Aorta (tissue), 5 donors: ENCODE results near the gene NEU4. TPM values are rescaled to one million over a fixed set of nuclear protein-coding genes. Genes with fewer than 3 reads are reported as not detected.

Experiments
- ATAC-seq: fragments of 200-7000 bp; cut with Tn5 transposase; one replicate; pipeline ENCODE4 v1.9.1; 2022; ENCODE audit warnings: moderate library complexity; ENCODE audit not compliant: low FRiP score
- DNase-seq, 2 donors: peaks; one replicate each; pipeline ENCODE4 v3.0.0-alpha.2; 2020
- H3K27ac ChIP-seq, 2 donors: one replicate each; pipeline ENCODE4 v1.5.1; 2013; ENCODE audit warnings: low read length in 2 of 2, mild to moderate bottlenecking in 2 of 2, moderate library complexity in 2 of 2, control low read depth in 1 of 2, inconsistent platforms in 1 of 2, low read depth in 1 of 2
- H3K27me3 ChIP-seq, 2 donors: one replicate each; pipeline ENCODE4 v1.6.1; 2013; ENCODE audit warnings: control low read depth in 1 of 2, low read length in 1 of 2, mild to moderate bottlenecking in 1 of 2, moderate library complexity in 1 of 2; ENCODE audit not compliant: insufficient read depth in 2 of 2, control insufficient read depth in 1 of 2
- H3K36me3 ChIP-seq, 2 donors: one replicate each; pipeline ENCODE4 v1.6.1; 2013; ENCODE audit warnings: control low read depth in 1 of 2, low read length in 1 of 2, mild to moderate bottlenecking in 1 of 2; ENCODE audit not compliant: insufficient read depth in 2 of 2, control insufficient read depth in 1 of 2
- H3K4me1 ChIP-seq, 2 donors: one replicate each; pipeline ENCODE4 v1.6.1; 2013; ENCODE audit warnings: low read length in 2 of 2, control low read depth in 1 of 2, mild to moderate bottlenecking in 1 of 2, moderate library complexity in 1 of 2; ENCODE audit not compliant: insufficient read depth in 2 of 2, control insufficient read depth in 1 of 2
- H3K4me3 ChIP-seq, 2 donors: one replicate each; pipeline ENCODE4 v1.5.1; 2013; ENCODE audit warnings: low read length in 2 of 2, control low read depth in 1 of 2, mild to moderate bottlenecking in 1 of 2
- H3K9me3 ChIP-seq: one replicate; pipeline ENCODE4 v1.6.1; 2013; ENCODE audit warnings: mild to moderate bottlenecking, low read length; ENCODE audit not compliant: control insufficient read depth
- WGBS, 2 donors: extraction: QIAGEN DNeasy Blood & Tissue Kit; methylation state at CpG; one replicate each; pipeline ENCODE4 v1.1.7; 2013; 5-methylcytosine and 5-hydroxymethylcytosine counted together
- intact Hi-C, 2 donors: fragments of 100-400 bp; cut with DNase I; formaldehyde crosslinking; loops; one replicate each; pipeline versions ENCODE4 v1.14.2 to v1.15.0; 2022
- polyA plus RNA-seq, 2 donors: library from polyadenylated mRNA; stranded (reverse); fragments of 200-250 nt; gene quantifications; one replicate each; pipeline ENCODE4 v1.2.3, GENCODE V29; 2013
- total RNA-seq, 2 donors: library from RNA; stranded (reverse); fragmentation: NEBNext Ultra II Directional; extraction: Animal tissue kit (Norgen Biotek cat#: 25700); gene quantifications; one replicate each; pipeline ENCODE4 v1.2.1, GENCODE V29; 2021
- donor health status: healthy with polysubstance abuse.
- donor health status: Bipolar disorder and iron deficiency.
- donor health status: DM: no; HTN: no; CAD: no.
- donor health status: DM: no; HTN: no; CAD: no.
- donor health status: DM: yes; HTN: yes; CAD: no.

Gene NEU4
- total and polyA plus RNA-seq, 4 donors, result 0.26 to 6.4 TPM; not detected in 2

DNA sequence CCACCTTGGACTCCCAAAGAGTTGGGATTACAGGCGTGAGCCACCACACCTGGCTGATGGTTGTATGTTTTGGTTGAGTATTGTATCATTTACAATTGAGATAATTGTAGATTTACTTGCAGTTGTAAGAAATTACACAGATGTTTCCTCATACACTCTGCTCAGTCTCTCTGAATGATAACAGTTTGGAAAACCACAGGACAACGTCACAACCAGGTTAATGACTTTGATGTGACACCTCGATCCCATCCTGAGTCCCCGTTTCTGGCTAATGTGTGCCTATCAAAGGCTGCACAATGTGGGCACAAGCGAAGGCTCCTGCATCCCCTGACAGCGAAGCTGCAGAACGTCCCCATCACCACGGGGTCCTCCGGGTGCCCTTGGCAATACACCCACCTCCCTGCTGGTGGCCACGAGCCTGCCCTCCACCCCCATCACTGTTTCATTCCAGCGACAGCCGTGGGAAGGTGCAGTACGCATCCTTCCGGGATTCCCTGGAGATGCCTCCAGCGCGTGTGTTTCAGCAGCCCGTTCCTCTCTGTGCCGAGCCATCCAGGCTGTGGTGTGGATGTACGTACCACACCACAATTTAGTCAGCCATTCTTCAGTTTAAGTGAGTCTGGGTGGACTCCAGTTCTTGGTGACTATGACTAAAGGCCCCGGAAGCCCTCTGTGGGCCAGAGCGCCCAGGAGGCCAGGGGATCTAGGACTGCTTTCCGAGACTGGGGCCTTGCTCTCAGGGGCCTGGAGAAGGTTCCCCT is 54.0 kb downstream of the NEU4 start:
- H3K27ac ChIP-seq, result no peak overlapping the region
- no peak for DNase-seq

GRCh38 chr2:241863536-241863954 is 54.6 kb downstream of the NEU4 start:
- Histone ChIP-seq H3K9me3 (no peaks in the 10 kb centered on the region), H3K4me1 (no peaks in the 10 kb centered on the region), H3K27ac (no peak overlapping the region), H3K27me3 (peaks cover 0 to 5% of the 10 kb centered on the region in 2 donors), H3K36me3 (no peaks in the 10 kb centered on the region), H3K4me3 (no peak overlapping the region)
- DNase-seq (no peak), ATAC-seq (no peak)
- 32 to 33% methylated on average over 28 to 29 of the region's 29 CpGs for WGBS, 2 donors
- intact Hi-C loops, result no loop called here

More for the DNA sequence above, 54.0 kb downstream of the NEU4 start:
- no peaks in the 10 kb centered on the region for H3K9me3 ChIP-seq
- no peaks in the 10 kb centered on the region for H3K36me3 ChIP-seq
- intact Hi-C loops, result no loop called here
- 78 to 80% methylated on average over 22 of the region's 22 CpGs for WGBS, 2 donors
- no peak for ATAC-seq
- H3K4me1 ChIP-seq, result no peaks in the 10 kb centered on the region
- H3K27me3 ChIP-seq, result peaks cover 0 to 5% of the 10 kb centered on the region in 2 donors
- no peak overlapping the region for H3K4me3 ChIP-seq

DNA sequence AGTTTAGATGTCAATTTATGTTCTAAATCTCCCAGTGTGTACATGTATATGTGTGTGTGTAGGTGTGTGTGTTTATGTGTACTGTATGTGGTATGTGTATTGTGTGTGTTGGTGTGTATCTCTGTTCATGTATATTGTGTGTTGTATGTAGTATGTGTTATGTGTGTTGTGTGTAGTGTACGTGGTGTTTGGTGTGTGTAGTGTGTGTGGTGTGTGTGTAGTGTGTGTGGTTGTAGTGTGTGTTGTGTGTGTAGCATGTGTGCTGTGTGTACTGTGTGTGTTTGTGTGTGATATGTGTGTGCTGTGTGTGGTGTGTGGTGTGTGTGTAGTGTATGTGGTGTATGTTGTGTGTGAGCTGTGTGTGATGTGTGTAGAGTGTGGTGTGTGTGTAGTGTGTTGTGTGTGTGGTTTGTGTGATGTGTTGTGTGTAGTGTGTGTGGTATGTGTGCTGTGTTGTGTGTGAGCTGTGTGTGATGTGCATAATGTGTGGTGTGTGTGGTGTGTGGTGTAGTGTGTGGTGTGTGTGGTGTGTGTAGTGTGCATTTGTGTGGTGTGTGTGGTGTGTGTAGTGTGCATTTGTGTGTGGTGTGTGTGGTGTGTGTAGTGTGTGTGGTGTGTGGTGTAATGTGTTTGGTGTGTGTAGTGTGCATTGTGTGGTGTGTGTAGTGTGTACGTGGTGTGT is 55.3 kb downstream of the NEU4 start:
- peaks cover 0 to 5% of the 10 kb centered on the region in 2 donors for H3K27me3 ChIP-seq
- no peak for ATAC-seq
- intact Hi-C loops, result no loop called here

DNA sequence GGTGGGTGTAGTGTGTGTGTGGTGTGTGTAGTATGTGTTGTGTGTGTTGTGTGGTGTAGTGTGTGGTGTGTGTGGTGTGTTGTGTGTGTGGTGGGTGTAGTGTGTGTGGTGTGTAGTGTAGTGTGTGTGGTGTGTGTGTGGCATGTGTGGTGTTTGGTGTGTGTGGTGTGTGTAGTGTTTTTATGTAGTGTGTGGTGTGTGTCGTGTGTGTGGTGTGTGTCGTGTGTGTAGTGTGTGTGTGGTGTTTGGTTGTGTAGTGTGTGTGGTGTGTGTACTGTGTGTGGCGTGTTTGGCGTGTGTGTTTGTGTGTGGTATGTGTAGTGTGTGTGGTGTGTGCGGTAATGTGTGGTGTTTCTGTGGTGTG is 55.8 kb downstream of the NEU4 start:
- no peak for ATAC-seq
- Histone ChIP-seq H3K9me3 (no peaks in the 10 kb centered on the region), H3K36me3 (no peaks in the 10 kb centered on the region), H3K4me1 (no peaks in the 10 kb centered on the region), H3K4me3 (no peak overlapping the region), H3K27me3 (peaks cover 0 to 5% of the 10 kb centered on the region in 2 donors), H3K27ac (no peak overlapping the region)
- 95% methylated on average over 5 of the region's 5 CpGs for WGBS, 2 donors
- intact Hi-C loops, result no loop called here
- DNase-seq, result no peak

More for the DNA sequence above, 55.3 kb downstream of the NEU4 start:
- H3K4me1 ChIP-seq, result no peaks in the 10 kb centered on the region
- H3K4me3 ChIP-seq, result no peak overlapping the region
- no peaks in the 10 kb centered on the region for H3K36me3 ChIP-seq
- no peak overlapping the region for H3K27ac ChIP-seq
- WGBS, 2 donors, result 94 to 98% methylated on average over 2 of the region's 2 CpGs
- H3K9me3 ChIP-seq, result no peaks in the 10 kb centered on the region
- no peak for DNase-seq

DNA sequence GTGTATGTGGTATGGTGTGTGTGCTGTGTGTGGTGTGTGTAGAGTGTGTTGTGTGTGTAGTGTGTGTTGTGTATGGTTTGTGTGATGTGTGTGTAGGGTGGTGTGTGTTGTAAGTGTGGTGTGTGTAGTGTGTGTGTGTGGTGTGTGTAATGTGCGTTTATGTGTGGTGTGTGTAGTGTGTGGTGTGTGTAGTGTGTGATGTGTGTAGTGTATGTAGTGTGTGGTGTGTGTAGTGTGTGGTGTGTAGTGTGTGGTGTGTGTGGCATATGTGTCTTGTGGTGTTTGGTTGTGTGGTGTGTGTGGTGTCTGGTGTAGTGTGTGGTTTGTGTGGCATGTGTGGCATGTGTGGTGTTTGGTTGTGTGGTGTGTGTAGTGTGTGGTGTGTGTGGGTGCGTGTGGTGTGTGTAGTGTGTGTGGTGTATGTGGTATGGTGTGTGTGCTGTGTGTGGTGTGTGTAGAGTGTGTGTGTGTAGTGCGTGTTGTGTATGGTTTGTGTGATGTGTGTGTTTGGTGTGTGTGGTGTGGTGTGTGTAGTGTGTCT is 56.5 kb downstream of the NEU4 start:
- no peak overlapping the region for H3K27ac ChIP-seq
- ATAC-seq, result no peak
- H3K27me3 ChIP-seq, result peaks cover 0 to 5% of the 10 kb centered on the region in 2 donors
- H3K9me3 ChIP-seq, result no peaks in the 10 kb centered on the region
- no peak overlapping the region for H3K4me3 ChIP-seq
- DNase-seq, result no peak
- H3K4me1 ChIP-seq, result no peaks in the 10 kb centered on the region
- intact Hi-C loops, result no loop called here
- WGBS, 2 donors, result 90 to 92% methylated on average over 3 of the region's 3 CpGs
- H3K36me3 ChIP-seq, result no peaks in the 10 kb centered on the region

- Histone ChIP-seq H3K36me3 (no peaks in the 10 kb centered on the region), H3K27ac (no peak overlapping the region), H3K4me3 (no peak overlapping the region), H3K27me3 (peaks cover 0 to 5% of the 10 kb centered on the region in 2 donors), H3K4me1 (no peaks in the 10 kb centered on the region), H3K9me3 (no peaks in the 10 kb centered on the region)
- 3 to 8% methylated on average over 30 to 31 of the region's 31 CpGs for WGBS, 2 donors
- ATAC-seq (no peak), DNase-seq (no peak)
- intact Hi-C loops, result no loop called here
Observed at GRCh38 chr2:241865957-241866789, 57.2 kb downstream of the NEU4 start.

Other genes with a start within 250 kb of the NEU4 start
- gene THAP4, start 172.0 kb upstream of the NEU4 start, total RNA-seq, result 10 to 100 TPM; 29.2 to 31.9 TPM
- gene THAP4, start 172.0 kb upstream of the NEU4 start, polyA plus RNA-seq, result 10 to 100 TPM; 24.3 to 41.5 TPM
- 10 to 100 TPM; 71.3 to 85.4 TPM for gene ATG4B, start 171.5 kb upstream of the NEU4 start, total RNA-seq
- gene ATG4B, start 171.5 kb upstream of the NEU4 start, polyA plus RNA-seq, result 10 to 100 TPM; 30.4 to 77.3 TPM
- 10 to 100 TPM in 1 of 2 donors, 1 to 10 TPM in 1; 8.4 to 18.5 TPM for gene DTYMK, start 122.4 kb upstream of the NEU4 start, total RNA-seq
- gene DTYMK, start 122.4 kb upstream of the NEU4 start, polyA plus RNA-seq, result 10 to 100 TPM in 1 of 2 donors, 1 to 10 TPM in 1; 9.4 to 14.3 TPM
- gene ING5, start 107.2 kb upstream of the NEU4 start, total RNA-seq, result 10 to 100 TPM; 30.7 to 31.7 TPM
- 10 to 100 TPM; 11.9 to 51.7 TPM for gene ING5, start 107.2 kb upstream of the NEU4 start, polyA plus RNA-seq
- 10 to 100 TPM; 20.5 to 29.9 TPM for gene D2HGDH, start 74.6 kb upstream of the NEU4 start, total RNA-seq
- 10 to 100 TPM in 1 of 2 donors, 1 to 10 TPM in 1; 4.1 to 69.8 TPM for gene D2HGDH, start 74.6 kb upstream of the NEU4 start, polyA plus RNA-seq
- gene GAL3ST2, start 32.4 kb upstream of the NEU4 start, total RNA-seq, result not detected
- not detected for gene GAL3ST2, start 32.4 kb upstream of the NEU4 start, polyA plus RNA-seq
- under 1 TPM; 0.39 to 0.75 TPM for gene PDCD1, start 49.7 kb downstream of the NEU4 start, total RNA-seq
- gene PDCD1, start 49.7 kb downstream of the NEU4 start, polyA plus RNA-seq, result not detected
- not detected for gene RTP5, start 60.5 kb downstream of the NEU4 start, total RNA-seq
- gene RTP5, start 60.5 kb downstream of the NEU4 start, polyA plus RNA-seq, result not detected